Spleen (tissue), 11 donors: ENCODE data around the gene SDS. TPM values are rescaled to one million over a fixed set of nuclear protein-coding genes. Genes with fewer than 3 reads are reported as not detected.
A peak's percentile ranks its signal among the peaks of the same experiment; 100 is the strongest.

Experiments
- DNase-seq: peaks from one replicate; pipeline ENCODE4 v3.0.0-alpha.2; 2020
- H3K27ac ChIP-seq, 8 donors: fragments of 200-600 bp; sonication (generic) in 7 of 8; 1 replicate in 4 of 8; 2 replicates in 4 of 8; pipeline versions ENCODE4 v1.5.0 to v1.8.0; 2016 to 2021; ENCODE audit warnings: inconsistent platforms in 4 of 8, mild to moderate bottlenecking in 4 of 8, moderate library complexity in 1 of 8
- H3K27me3 ChIP-seq, 7 donors: fragments of 200-600 bp; sonication (generic) in 6 of 7; replicated peaks in 1 of 7; 1 replicate in 4 of 7; 2 replicates in 3 of 7; pipeline versions ENCODE4 v1.5.0 to v1.8.0; 2016 to 2021; ENCODE audit warnings: inconsistent platforms in 3 of 7, mild to moderate bottlenecking in 1 of 7
- H3K36me3 ChIP-seq, 6 donors: fragments of 200-600 bp; sonication (generic) in 5 of 6; 1 replicate in 4 of 6; 2 replicates in 2 of 6; pipeline versions ENCODE4 v1.5.0 to v1.8.0; 2016 to 2021; ENCODE audit warnings: inconsistent platforms in 2 of 6
- H3K4me1 ChIP-seq, 6 donors: fragments of 200-600 bp; sonication (generic) in 5 of 6; 1 replicate in 3 of 6; 2 replicates in 3 of 6; pipeline versions ENCODE4 v1.5.0 to v1.8.0; 2016 to 2021; ENCODE audit warnings: inconsistent platforms in 3 of 6
- H3K4me3 ChIP-seq, 8 donors: fragments of 200-600 bp; sonication (generic) in 7 of 8; 1 replicate in 4 of 8; 2 replicates in 4 of 8; pipeline versions ENCODE4 v1.5.0 to v1.8.0; 2016 to 2021; ENCODE audit warnings: inconsistent platforms in 4 of 8, mild to moderate bottlenecking in 4 of 8, moderate library complexity in 2 of 8
- H3K9me3 ChIP-seq, 8 donors: fragments of 200-600 bp; sonication (generic) in 7 of 8; 1 replicate in 4 of 8; 2 replicates in 4 of 8; pipeline versions ENCODE4 v1.5.0 to v1.8.0; 2016 to 2021; ENCODE audit warnings: inconsistent platforms in 4 of 8
- CTCF ChIP-seq, 11 experiments: fragments of 200-600 bp in 7 of 11; fragments of 450-650 bp in 4 of 11; sonication (generic) in 4 of 11; IDR thresholded peaks in 8 of 11; conservative IDR thresholded peaks in 3 of 11; 1 replicate in 7 of 11; 2 replicates in 4 of 11; pipeline versions ENCODE4 v1.4.0 to v1.8.0; 2016 to 2021; ENCODE audit warnings: antibody characterized with exemption in 11 of 11, inconsistent platforms in 4 of 11, mild to moderate bottlenecking in 1 of 11
- POLR2A ChIP-seq, 3 donors: fragments of 450-650 bp; IDR thresholded peaks; one replicate each; pipeline ENCODE4 v1.5.1; 2017; ENCODE audit warnings: antibody characterized with exemption in 3 of 3, mild to moderate bottlenecking in 1 of 3
- POLR2AphosphoS5 ChIP-seq, 3 donors: sonication (generic); formaldehyde crosslinking; IDR thresholded peaks; one replicate each; pipeline ENCODE4 v1.5.1; 2017; ENCODE audit warnings: antibody characterized with exemption in 3 of 3
- WGBS, 5 donors: extraction: QIAGEN DNeasy Blood & Tissue Kit in 3 of 5; methylation state at CpG; one replicate each; pipeline versions ENCODE4 v1.1.5 to v1.1.7; 2013 to 2018; 5-methylcytosine and 5-hydroxymethylcytosine counted together
- intact Hi-C: fragments of 100-400 bp; cut with DNase I; formaldehyde crosslinking; loops from one replicate; pipeline ENCODE4 v1.15.0; 2023; ENCODE audit warnings: low total_unique reads
- polyA plus RNA-seq, 3 donors: library from polyadenylated mRNA; stranded (reverse); fragments of 200-250 nt; gene quantifications; one replicate each; pipeline ENCODE4 v1.2.1, GENCODE V29; 2013
- total RNA-seq, 7 donors: library from RNA; depleted of rRNA in 3 of 7; stranded (reverse); fragments of >200 nt in 3 of 7; fragmentation: NEBNext Ultra II Directional in 4 of 7; extraction: Animal tissue kit (Norgen Biotek cat#: 25700) in 4 of 7; gene quantifications; one replicate each; pipeline versions ENCODE4 v1.1.0 to v1.2.1, GENCODE V29; 2016 to 2021
- donor health status: healthy with polysubstance abuse.
- donor health status: DM: no; HTN: no; CAD: no; lungs with moderate emphysema.
- donor health status: DM: no; HTN: no; CAD: no.
- donor health status: Bipolar disorder and iron deficiency.
- donor health status: healthy.
- donor health status: DM: no; HTN: no; CAD: no.
- donor health status: DM: yes; HTN: yes; CAD: no.

SDS gene
- total and polyA plus RNA-seq, 10 donors = 0.61 to 3.5 (median 1.2) TPM; not detected in 1

DNA sequence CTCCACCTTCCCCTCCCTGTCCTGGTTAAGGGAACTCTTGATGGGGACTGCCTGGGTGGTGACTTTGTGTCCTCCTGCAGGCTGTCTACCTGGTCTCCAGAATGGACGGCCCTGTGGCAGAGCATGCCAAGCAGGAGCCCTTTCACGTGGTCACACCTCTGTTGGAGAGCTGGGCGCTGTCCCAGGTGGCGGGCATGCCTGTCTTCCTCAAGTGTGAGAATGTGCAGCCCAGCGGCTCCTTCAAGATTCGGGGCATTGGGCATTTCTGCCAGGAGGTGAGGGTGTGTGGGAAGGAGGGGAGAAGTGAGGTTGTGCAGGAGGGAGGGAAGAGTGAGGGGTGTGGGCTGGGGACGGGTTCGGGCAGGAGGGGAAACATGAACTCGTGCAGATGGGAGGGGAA lies 24.2 kb upstream of the SDS start:
- intact Hi-C loops = loop anchor here (10.0 kb wide), 1 partner anchor 103 kb away; no protein-coding TSS in a partner anchor
- Histone ChIP-seq H3K4me1 (peaks cover under 1 to 22% (median 7%) of the 10 kb centered on the region in 6 donors), H3K9me3 (no peaks in the 10 kb centered on the region), H3K27me3 (peaks cover 0 to 44% (median 0%) of the 10 kb centered on the region in 7 donors), H3K27ac (no peak overlapping the region), H3K4me3 (no peak overlapping the region), H3K36me3 (no peaks in the 10 kb centered on the region)
- WGBS, 5 donors = 72 to 89% (median 76%) methylated on average over 9 of the region's 9 CpGs
- DNase-seq = no peak
- TF ChIP-seq POLR2AphosphoS5 (IDR thresholded peaks at IDR 0.05) (no peak), CTCF (IDR thresholded peaks at IDR 0.05 in 8 of 11, conservative IDR thresholded peaks at IDR 0.05 in 3 of 11) (no peak), POLR2A (IDR thresholded peaks at IDR 0.05) (no peak)

- intact Hi-C loops = loop anchor here (10.0 kb wide), 1 partner anchor 101 kb away; no protein-coding TSS in a partner anchor
Observed at GRCh38 chr12:113425960-113426453, 22.3 kb upstream of the SDS start.

DNA sequence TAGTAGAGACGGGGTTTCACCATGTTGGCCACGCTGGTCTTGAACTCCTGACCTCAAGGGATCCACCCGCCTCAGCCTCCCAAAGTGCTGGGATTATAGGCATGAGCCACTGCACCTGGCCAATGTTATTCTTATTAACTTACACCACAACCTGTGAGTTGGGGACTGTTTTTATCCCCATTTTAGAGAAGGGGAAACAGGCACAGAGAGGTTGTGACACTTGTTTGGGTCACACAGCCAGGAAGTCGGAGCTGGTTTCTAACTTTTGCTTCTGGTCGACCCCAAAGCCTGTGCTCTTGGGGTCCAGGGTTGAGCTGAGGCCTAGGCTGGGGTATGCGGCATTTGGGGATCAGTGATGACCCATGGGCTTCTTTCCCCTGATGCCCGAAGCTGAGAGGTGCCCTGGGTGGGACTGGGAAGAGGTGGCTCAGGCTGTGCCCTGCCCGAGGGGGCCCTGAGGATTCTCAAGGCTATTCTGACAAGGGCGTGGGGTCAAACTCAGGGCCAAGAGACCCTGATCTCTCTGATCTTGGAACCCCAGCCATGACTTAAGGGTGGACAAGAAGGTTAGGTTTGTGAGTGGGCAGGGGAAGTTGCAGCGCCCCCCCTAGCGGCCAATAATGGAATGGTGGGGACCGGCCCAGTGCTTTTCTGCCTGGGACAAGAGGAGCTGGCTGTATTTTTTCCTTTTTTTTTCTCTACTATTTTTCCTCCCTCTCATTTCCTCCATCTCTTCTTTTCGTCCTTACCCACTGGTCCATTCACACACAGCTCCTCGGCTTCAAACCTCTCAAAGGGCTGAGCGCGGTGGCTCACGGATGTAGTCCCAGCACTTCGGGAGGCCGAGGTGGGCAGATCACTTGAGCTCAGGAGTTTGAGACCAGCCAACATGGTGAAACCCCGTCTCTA lies 21.5 kb upstream of the SDS start:
- H3K27me3 ChIP-seq = peaks cover 0 to 37% (median 0%) of the 10 kb centered on the region in 7 donors
- intact Hi-C loops = loop anchor here (10.0 kb wide), 1 partner anchor 100 kb away; no protein-coding TSS in a partner anchor
- no peak overlapping the region for H3K4me3 ChIP-seq
- peaks cover 11 to 37% (median 19%) of the 10 kb centered on the region in 6 donors for H3K4me1 ChIP-seq
- TF ChIP-seq CTCF (IDR thresholded peaks at IDR 0.05 in 8 of 11, conservative IDR thresholded peaks at IDR 0.05 in 3 of 11) (peak; percentile 56 to 90 (median 81)), POLR2AphosphoS5 (IDR thresholded peaks at IDR 0.05) (no peak)
- WGBS, 5 donors = 56 to 65% (median 61%) methylated on average over 17 to 20 of the region's 20 CpGs
- no peak overlapping the region for H3K27ac ChIP-seq
- DNase-seq = peak; percentile 80
- H3K9me3 ChIP-seq = no peaks in the 10 kb centered on the region
- no peaks in the 10 kb centered on the region for H3K36me3 ChIP-seq

More at GRCh38 chr12:113425960-113426453, 22.3 kb upstream of the SDS start:
- Histone ChIP-seq H3K4me1 (peaks cover 11 to 37% (median 19%) of the 10 kb centered on the region in 6 donors), H3K4me3 (no peak overlapping the region), H3K27ac (no peak overlapping the region), H3K9me3 (no peaks in the 10 kb centered on the region), H3K27me3 (peaks cover 0 to 42% (median 0%) of the 10 kb centered on the region in 7 donors), H3K36me3 (no peaks in the 10 kb centered on the region)
- DNase-seq = no peak
- WGBS, 5 donors = 32 to 46% (median 41%) methylated on average over 11 of the region's 11 CpGs
- no peak for TF ChIP-seq POLR2A (IDR thresholded peaks at IDR 0.05)
- no peak for TF ChIP-seq POLR2AphosphoS5 (IDR thresholded peaks at IDR 0.05)
- no peak for TF ChIP-seq CTCF (IDR thresholded peaks at IDR 0.05 in 8 of 11, conservative IDR thresholded peaks at IDR 0.05 in 3 of 11)

DNA sequence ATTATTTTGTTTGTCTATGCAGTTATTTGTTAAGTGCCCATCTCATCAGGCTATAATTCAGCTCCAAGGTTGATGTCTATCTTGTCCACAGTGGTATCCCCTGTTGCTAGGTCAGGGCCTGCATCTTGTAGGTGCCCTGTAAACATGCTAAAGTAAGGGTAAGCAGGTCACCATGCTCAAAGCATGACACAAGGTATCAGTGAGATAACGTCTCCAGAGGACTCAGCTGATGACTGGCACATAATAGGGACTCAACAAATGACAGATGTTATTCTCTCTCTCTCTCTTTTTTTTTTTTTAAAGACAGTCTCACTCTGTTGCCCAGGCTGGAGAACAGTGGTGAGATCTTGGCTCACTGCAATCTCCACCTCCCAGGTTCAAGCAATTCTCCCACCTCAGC lies 20.8 kb upstream of the SDS start:
- Histone ChIP-seq H3K9me3 (no peaks in the 10 kb centered on the region), H3K27me3 (peaks cover 0 to 37% (median 0%) of the 10 kb centered on the region in 7 donors), H3K36me3 (no peaks in the 10 kb centered on the region), H3K4me3 (no peak overlapping the region), H3K4me1 (peaks cover 11 to 37% (median 19%) of the 10 kb centered on the region in 6 donors), H3K27ac (no peak overlapping the region)
- DNase-seq = no peak
- TF ChIP-seq CTCF (IDR thresholded peaks at IDR 0.05 in 8 of 11, conservative IDR thresholded peaks at IDR 0.05 in 3 of 11) (no peak), POLR2A (IDR thresholded peaks at IDR 0.05) (no peak), POLR2AphosphoS5 (IDR thresholded peaks at IDR 0.05) (no peak)
- 68 to 89% (median 77%) methylated on average over 1 of the region's 1 CpG for WGBS, 5 donors
- intact Hi-C loops = loop anchor here (10.0 kb wide), 1 partner anchor 100 kb away; no protein-coding TSS in a partner anchor
